CD4-positive, alpha-beta T cell treated with Interleukin-17A for 4 hours (primary cell): ENCODE results near the gene DAAM2.

ENCODE experiments used
- DNase-seq: peaks from one replicate; pipeline ENCODE4 v3.0.0-alpha.2; 2020; ENCODE audit warnings: mixed read lengths

The DAAM2 gene

GRCh38 chr6:39790772-39791171 lies 1.4 kb upstream of the DAAM2 start:
- DNase-seq: no peak

DNA sequence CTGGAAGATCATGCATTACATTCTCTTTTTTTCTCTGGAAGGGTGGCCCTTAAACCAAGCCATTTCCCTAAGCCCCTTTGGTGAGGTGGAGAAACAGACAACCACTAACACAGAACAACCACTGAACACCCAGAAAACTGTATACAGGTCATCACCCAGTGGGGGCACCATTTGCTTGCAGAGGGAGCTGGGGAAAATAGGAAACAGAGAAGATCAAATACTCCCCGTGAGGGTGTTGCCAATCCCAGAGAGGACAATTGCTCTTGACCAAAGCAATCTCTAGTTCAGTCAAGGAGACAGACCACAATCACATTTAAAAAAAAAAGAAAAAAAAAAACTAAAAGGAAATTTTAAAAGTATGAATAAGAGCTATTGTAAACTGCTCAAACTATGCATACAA lies 865 bp upstream of the DAAM2 start:
- DNase-seq: no peak

GRCh38 chr6:39792540-39793450 lies 619 bp downstream of the DAAM2 start:
- DNase-seq: no peak

GRCh38 chr6:39793516-39793915 lies 1.3 kb downstream of the DAAM2 start:
- DNase-seq: no peak

- DNase-seq: no peak
Measured at GRCh38 chr6:39794231-39794630, 2.1 kb downstream of the DAAM2 start.

- DNase-seq: no peak
Measured at GRCh38 chr6:39797751-39798150, 5.6 kb downstream of the DAAM2 start.

DNA sequence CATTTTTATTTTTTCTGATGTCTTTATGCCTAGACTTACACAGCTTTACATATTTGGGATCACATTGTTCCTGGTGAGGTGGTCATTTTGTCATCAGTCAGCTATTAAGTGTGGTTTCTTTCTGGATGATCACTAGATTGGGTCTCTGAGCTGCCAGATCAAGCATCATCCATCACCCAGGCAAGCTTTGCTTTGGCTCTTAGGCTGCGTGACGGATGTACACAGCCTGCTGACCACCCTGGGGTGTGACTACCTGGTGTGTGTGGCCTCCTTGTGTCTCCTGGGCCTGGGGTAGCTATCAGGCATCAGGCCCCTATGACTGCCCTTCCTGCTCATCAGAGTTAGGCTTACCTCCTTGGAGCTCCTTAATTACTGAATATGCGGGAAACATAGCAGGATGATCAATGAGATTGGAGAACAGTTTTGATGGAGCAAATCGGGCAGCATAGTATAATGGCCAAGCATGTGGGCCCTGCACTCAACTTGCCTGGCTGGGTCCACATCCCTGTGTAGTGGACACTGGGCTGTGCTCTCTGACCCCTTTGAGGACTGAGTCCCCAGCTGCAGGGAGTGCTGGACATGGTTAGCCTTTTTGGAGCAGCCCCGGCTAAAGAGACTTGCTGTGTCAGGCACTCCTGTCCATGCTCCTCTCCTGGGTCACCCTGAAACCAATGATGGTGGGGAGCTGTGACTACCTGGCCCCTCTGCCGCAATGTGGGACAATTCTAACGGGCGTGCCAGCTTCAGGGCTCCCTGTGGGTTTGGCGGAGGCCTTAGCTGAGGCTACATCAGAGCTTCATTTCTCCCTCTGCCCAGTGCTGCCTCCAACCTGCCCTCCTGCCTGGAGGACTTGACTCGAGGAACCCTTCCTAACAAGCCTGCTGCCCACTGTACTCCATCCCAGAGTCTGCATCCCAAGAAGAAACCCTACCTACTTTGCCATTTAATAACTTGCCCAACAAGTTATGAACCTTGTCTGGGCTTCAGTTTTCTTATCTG lies 8.2 kb downstream of the DAAM2 start:
- no peak for DNase-seq

DNA sequence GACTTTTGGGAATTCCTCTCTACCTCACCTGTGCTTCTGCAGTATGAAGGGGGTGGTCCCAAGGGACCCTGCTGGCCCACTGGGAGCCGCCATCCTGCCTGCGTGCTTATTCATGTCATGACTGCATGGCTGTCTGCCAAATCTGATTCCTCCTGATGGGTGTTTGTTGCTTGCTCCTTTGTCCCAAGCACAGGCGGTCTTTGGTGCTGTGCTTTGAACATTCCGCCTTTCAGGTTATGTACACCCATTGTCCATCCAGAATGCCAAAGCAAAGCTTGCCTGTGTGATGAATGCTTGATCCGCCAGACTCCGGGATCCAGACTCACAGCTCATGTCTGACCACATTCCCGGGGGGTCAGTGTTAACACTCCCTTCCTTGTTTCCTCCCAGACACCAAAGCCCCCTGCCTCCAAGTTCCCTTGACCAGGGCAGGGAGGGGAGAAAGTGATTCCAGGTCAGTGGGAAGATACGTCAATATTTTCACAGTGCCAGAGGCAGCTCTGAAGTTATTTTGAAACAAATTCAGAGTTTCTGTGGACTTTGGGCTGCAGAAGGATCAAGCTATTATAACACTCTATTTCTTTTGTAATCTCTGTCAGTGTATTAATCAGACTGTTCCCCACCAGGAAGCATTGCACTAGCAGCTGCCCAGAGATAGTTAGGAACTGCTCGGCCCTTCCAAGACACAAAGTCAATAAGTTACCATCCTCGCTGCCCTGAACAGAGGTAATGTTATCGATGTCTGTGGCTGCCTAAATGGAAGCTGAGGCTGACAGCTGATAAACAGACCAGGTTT lies 9.5 kb downstream of the DAAM2 start:
- no peak for DNase-seq

DNA sequence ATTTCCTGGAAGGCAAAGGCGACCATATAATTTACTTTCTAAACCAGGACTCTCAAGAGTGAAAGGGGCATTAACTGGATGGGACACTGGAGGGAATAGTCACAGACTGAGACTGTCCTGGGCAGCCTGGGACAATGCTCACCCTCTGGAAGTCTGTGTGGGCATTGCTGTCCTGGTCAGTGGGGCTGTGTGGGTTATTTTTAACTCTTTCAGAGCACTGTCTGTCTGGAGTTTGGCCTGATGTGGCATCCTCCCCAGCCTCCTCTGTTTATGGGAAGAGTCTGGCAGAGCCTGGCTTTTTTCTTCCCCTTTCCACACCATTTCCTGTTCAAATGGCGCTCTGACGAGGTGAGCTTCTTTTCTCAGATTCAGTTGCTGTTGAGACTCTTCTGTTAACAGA lies 11.7 kb downstream of the DAAM2 start:
- DNase-seq: no peak

DNA sequence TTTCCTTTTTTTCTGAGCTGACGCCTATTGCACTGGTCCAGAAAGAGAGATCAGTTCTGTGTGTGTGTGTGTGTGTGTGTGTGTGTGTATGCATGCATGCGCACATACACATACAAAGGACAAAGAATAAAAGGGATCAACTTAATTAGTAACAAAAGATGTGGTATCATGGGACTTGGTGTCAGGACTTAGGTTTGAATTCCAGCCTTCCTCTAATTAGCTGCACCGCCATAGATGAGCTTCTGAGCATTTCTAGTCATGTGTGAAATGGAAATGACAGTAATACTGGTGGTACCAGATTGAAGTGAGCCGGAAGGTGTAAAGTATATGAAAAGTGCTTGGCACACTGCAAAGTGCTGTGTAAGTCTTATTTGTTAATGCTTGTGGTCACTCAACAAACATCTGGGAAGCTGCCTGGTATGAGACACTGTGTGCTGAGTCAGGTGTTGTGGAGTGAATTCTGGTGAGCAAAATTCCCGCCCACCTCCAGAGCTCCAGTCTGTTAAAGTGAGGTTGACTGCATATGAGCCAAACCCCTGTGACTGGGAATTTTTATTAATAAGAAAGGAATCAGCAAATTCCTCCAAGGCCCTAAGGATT lies 12.4 kb downstream of the DAAM2 start:
- no peak for DNase-seq

GRCh38 chr6:39806278-39806677 lies 14.1 kb downstream of the DAAM2 start:
- DNase-seq: no peak

GRCh38 chr6:39808346-39808745 lies 16.2 kb downstream of the DAAM2 start:
- no peak for DNase-seq

DNA sequence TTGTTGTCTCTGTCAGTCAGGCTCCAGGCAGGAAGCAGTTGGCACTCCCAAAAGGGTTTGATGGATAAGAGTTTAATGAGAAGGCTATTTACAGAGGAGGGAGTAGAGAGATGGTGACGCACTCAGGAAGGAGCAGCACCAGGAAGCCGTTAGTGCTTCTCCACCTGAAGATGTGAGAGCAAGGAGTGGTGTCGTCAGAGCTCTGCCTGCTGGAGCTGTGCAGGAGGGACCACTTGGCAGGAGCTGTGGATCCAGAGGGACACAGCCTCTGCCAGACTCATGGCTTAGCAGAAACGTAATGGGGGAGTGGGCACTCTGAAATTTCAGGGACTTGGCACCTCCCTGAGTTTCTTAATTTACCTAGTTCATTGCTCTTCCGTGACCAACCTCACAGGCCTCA lies 16.8 kb downstream of the DAAM2 start:
- no peak for DNase-seq

DNA sequence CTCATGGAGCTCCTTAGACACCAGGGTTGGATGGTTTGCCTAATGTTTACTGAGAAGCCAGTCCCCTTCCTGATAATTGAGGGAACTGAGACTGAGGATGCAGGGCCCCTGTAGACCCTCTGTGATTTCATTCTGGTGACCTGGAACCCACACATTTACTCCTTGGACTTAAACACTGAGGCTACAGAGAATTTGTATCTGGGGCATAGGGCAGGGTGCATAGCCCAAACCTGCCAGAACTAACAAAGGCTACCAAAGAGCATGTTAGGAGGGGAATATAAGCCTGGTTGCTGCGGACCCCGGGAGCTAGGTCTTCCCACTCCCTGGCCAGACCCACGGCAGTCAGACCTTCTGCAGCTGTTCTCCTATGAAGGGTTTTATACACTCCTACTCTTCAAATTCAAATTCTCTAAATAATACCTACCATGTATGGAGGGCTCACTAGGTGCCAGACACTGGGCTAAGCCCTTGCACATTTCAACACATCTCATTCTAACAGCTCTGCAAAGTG lies 19.7 kb downstream of the DAAM2 start:
- no peak for DNase-seq

- no peak for DNase-seq
Measured at GRCh38 chr6:39812496-39812852, 20.3 kb downstream of the DAAM2 start.

DNA sequence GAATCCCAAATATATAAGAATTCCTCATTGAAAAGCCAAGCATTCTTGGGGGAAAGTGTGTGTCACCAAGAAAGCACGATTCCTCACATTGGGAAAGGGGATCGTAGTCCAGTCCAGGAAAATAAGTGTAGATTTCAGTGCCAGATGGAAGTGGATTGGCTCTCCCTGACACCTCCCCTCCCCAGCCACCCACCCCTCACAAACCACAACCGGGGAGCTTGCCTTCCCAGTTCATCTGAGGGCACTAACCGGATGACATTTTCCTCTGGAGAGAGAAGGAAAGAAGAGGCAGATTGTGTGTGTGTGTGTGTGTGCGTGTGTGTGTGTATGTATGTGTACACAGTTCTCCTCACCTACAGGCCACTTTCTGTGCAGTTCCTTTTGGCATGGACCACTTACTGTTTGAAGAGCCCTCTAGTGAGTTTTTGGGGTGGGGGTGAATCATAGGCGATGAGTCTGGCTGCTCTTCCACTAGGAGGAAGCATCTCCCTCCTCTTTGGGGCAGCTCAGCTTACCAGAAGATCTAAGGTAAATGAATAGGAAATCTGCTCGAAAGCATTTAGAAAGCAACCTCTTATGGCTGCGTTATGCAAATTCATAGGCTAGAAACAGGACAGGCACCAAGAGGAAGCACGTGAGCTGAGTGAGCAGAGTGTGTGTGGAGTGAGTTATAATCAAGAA lies 20.8 kb downstream of the DAAM2 start:
- no peak for DNase-seq

- DNase-seq: no peak
Measured at GRCh38 chr6:39814236-39814635, 22.1 kb downstream of the DAAM2 start.

DNA sequence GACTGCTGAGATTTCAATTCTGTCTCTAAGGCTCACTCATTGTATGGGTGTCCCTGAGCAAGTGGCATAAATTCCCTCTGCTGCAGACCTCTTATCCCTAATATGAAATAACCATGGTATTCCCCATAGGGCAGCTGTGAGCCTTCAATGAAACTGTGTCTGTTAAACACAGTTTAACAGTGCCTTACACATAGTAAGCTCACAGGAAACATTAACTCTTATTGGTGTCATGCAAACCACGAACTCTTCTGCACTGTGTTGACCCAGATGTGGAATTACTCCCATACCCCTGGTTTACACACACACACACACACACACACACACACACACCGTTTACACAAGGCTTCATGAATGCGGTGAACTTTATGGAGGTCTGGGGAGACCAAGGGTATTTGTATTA lies 23.2 kb downstream of the DAAM2 start:
- no peak for DNase-seq

DNA sequence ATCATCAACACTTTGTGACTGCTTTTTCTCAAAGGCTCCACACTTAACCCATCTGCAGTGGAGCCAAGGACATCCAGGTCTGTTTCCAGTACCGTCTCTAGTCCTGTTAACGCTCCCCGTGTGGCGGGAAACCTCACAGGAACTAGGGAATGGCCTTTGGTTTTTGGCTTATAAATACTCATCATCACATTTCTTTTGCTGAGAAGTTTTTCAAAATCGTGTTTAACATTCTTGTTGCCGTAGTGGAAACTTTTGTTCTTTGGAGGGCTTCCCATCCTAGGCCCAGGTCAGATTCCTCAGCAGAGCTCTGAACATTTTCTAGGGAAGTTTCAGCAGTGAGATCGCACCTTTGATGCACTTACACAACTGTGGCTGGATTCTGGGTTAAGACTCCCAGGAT lies 24.6 kb downstream of the DAAM2 start:
- DNase-seq: no peak

- no peak for DNase-seq
Measured at GRCh38 chr6:39818695-39819094, 26.5 kb downstream of the DAAM2 start.

GRCh38 chr6:39819228-39819627 lies 27.1 kb downstream of the DAAM2 start:
- no peak for DNase-seq

DNA sequence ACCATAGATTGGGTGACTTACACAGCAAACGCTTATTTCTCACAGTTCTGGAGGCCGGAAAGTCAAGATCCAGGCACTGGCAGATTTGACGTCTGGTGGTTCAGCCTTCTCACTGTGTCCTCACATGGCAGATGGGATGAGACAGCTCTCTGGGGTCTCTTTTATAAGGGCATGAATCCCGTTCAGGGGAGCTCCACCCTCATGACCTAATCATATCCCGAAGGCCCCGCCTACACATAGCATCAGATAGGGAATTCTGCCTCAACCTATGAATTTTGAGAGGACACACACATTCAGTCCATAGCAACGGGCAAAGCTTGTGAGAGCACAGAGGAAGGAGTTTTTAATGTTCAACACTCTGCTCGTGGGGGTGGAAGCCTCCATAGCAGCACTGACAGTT lies 27.5 kb downstream of the DAAM2 start:
- no peak for DNase-seq
